B cell (primary cell): ENCODE data around the gene CLEC18B.
"Not testable (repeated sequence)": the region's sequence is repeated elsewhere in the genome, so short reads cannot be mapped to it uniquely, and the experiment has no call there.

Source experiments
- EZH2 ChIP-seq: IDR thresholded peaks from 2 replicates; pipeline ENCODE4 v1.6.1; 2012; ENCODE audit warnings: borderline replicate concordance, low read depth, mild to moderate bottlenecking, moderate library complexity, low read length; ENCODE audit not compliant: insufficient read depth, poor library complexity, severe bottlenecking
- TF ChIP-seq, protein P1 (sequence below): fragments of 200-600 bp; IDR thresholded peaks from one replicate; pipeline ENCODE4 v1.8.0; 2022; ENCODE audit warnings: antibody characterized with exemption, mild to moderate bottlenecking

DNA sequence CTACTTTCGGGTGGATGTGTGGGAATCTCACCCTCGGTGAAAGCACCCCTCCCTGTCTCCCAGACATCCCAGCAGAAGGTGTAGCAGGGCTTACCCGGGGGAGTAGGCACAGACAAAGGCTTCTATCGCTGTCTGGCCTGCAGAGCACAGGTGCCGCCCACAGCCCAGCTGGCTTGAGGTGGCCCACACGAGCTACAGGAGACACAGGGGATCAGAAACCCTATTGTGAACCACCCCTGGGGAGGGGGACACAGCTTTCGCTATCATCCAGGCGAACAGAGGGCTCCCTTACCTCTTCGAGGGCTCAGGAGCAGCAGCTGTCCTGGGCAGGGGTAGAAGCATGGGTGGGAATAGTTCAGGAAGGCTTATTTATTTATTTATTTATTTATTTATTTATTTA lies 7.8 kb downstream of the CLEC18B start:
- TF ChIP-seq, protein P1, sequence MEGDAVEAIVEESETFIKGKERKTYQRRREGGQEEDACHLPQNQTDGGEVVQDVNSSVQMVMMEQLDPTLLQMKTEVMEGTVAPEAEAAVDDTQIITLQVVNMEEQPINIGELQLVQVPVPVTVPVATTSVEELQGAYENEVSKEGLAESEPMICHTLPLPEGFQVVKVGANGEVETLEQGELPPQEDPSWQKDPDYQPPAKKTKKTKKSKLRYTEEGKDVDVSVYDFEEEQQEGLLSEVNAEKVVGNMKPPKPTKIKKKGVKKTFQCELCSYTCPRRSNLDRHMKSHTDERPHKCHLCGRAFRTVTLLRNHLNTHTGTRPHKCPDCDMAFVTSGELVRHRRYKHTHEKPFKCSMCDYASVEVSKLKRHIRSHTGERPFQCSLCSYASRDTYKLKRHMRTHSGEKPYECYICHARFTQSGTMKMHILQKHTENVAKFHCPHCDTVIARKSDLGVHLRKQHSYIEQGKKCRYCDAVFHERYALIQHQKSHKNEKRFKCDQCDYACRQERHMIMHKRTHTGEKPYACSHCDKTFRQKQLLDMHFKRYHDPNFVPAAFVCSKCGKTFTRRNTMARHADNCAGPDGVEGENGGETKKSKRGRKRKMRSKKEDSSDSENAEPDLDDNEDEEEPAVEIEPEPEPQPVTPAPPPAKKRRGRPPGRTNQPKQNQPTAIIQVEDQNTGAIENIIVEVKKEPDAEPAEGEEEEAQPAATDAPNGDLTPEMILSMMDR = not testable (repeated sequence)
- not testable (repeated sequence) for TF ChIP-seq EZH2
